Thyroid gland (tissue), 4 donors: ENCODE data around the gene E2F1. TPM values are rescaled to one million over a fixed set of nuclear protein-coding genes. Genes with fewer than 3 reads are reported as not detected.
A peak's percentile ranks its signal among the peaks of the same experiment; 100 is the strongest.

Experiments used
- DNase-seq, 2 donors: peaks; one replicate each; pipeline ENCODE4 v3.0.0-alpha.2; 2019
- H3K27ac ChIP-seq, 3 donors: fragments of 200-600 bp; sonication (generic); 1 replicate in 2 of 3; 2 replicates in 1 of 3; pipeline ENCODE4 v1.5.1; 2016 to 2019; ENCODE audit warnings: mild to moderate bottlenecking in 1 of 3, moderate library complexity in 1 of 3
- H3K27me3 ChIP-seq: fragments of 200-600 bp; sonication (generic); one replicate; pipeline ENCODE4 v1.5.1; 2019
- H3K36me3 ChIP-seq, 2 donors: fragments of 200-600 bp; sonication (generic); one replicate each; pipeline ENCODE4 v1.5.1; 2016 to 2019
- H3K4me1 ChIP-seq, 2 donors: fragments of 200-600 bp; sonication (generic); one replicate each; pipeline ENCODE4 v1.5.1; 2017 to 2019
- H3K4me3 ChIP-seq, 3 donors: fragments of 200-600 bp; sonication (generic); replicated peaks in 1 of 3; 1 replicate in 2 of 3; 2 replicates in 1 of 3; pipeline ENCODE4 v1.5.1; 2016; ENCODE audit warnings: mild to moderate bottlenecking in 1 of 3
- H3K9me3 ChIP-seq: fragments of 200-600 bp; sonication (generic); one replicate; pipeline ENCODE4 v1.5.1; 2017
- CTCF ChIP-seq, 6 experiments: fragments of 200-600 bp in 3 of 6; fragments of 450-650 bp in 3 of 6; sonication (generic) in 3 of 6; IDR thresholded peaks; one replicate each; pipeline ENCODE4 v1.5.1; 2016 to 2019; ENCODE audit warnings: antibody characterized with exemption in 6 of 6, mild to moderate bottlenecking in 2 of 6, inconsistent platforms in 1 of 6, moderate library complexity in 1 of 6
- POLR2A ChIP-seq, 2 donors: fragments of 450-650 bp; IDR thresholded peaks; one replicate each; pipeline ENCODE4 v1.6.1; 2017; ENCODE audit warnings: antibody characterized with exemption in 2 of 2, mild to moderate bottlenecking in 2 of 2, moderate library complexity in 1 of 2
- WGBS, 2 donors: methylation state at CpG; one replicate each; pipeline ENCODE4 v1.1.5; 2017; 5-methylcytosine and 5-hydroxymethylcytosine counted together
- intact Hi-C: fragments of 100-400 bp; cut with DNase I; formaldehyde crosslinking; loops from one replicate; pipeline ENCODE4 v1.15.1; 2023
- total RNA-seq, 4 donors: library from RNA; depleted of rRNA; stranded (reverse); fragments of >200 nt; gene quantifications; one replicate each; pipeline ENCODE4 v1.2.3, GENCODE V29; 2016

The E2F1 gene
- total RNA-seq, 4 donors from 2014 or later: 0.42 to 0.89 (median 0.67) TPM; not detected in 1

GRCh38 chr20:33721391-33722140 is 35.4 kb upstream of the E2F1 start:
- peaks cover 14 to 39% of the 10 kb centered on the region in 2 donors for H3K4me1 ChIP-seq
- peak overlapping the region in 1 of 3 donors; percentile 8 for H3K27ac ChIP-seq
- no peaks in the 10 kb centered on the region for H3K9me3 ChIP-seq
- 70 to 72% methylated on average over 11 of the region's 11 CpGs for WGBS, 2 donors
- H3K36me3 ChIP-seq: no peaks in the 10 kb centered on the region
- TF ChIP-seq POLR2A (IDR thresholded peaks at IDR 0.05): no peak
- TF ChIP-seq CTCF (IDR thresholded peaks at IDR 0.05): no peak
- no peak overlapping the region for H3K4me3 ChIP-seq
- DNase-seq: peak; percentile 50 to 53
- intact Hi-C loops: no loop called here
- H3K27me3 ChIP-seq: no peaks in the 10 kb centered on the region

- Histone ChIP-seq H3K27me3 (no peaks in the 10 kb centered on the region), H3K36me3 (no peaks in the 10 kb centered on the region), H3K27ac (peak within 1 kb of the TSS; percentile 51 to 64 (median 57)), H3K4me3 (peak within 1 kb of the TSS; percentile 34 to 62 (median 47)), H3K9me3 (no peaks in the 10 kb centered on the region), H3K4me1 (peaks cover 11 to 25% of the 10 kb centered on the region in 2 donors)
- intact Hi-C loops: no loop called here
- TF ChIP-seq CTCF (IDR thresholded peaks at IDR 0.05) (no peak), POLR2A (IDR thresholded peaks at IDR 0.05) (peak in 1 of 2 donors; percentile 67)
- DNase-seq: peak; percentile 83 to 85
- WGBS, 2 donors: 13 to 17% methylated on average over 15 to 32 of the region's 46 CpGs
Observed at GRCh38 chr20:33719989-33720709, 34.0 kb upstream of the E2F1 start, which contains the start of gene PXMP4. TSS of gene PXMP4 (minus strand) at chr20:33720310. CDS start at chr20:33720207, 103 bp downstream.

GRCh38 chr20:33719277-33719988 is 33.2 kb upstream of the E2F1 start:
- intact Hi-C loops: no loop called here
- Histone ChIP-seq H3K4me1 (peaks cover 11 to 18% of the 10 kb centered on the region in 2 donors), H3K36me3 (no peaks in the 10 kb centered on the region), H3K9me3 (no peaks in the 10 kb centered on the region), H3K27me3 (no peaks in the 10 kb centered on the region), H3K4me3 (peak overlapping the region; percentile 34 to 62 (median 47)), H3K27ac (peak overlapping the region; percentile 51 to 64 (median 57))
- TF ChIP-seq CTCF (IDR thresholded peaks at IDR 0.05) (no peak), POLR2A (IDR thresholded peaks at IDR 0.05) (no peak)
- no peak for DNase-seq
- WGBS, 2 donors: 50 to 63% methylated on average over 13 of the region's 13 CpGs

GRCh38 chr20:33716498-33716897 is 30.3 kb upstream of the E2F1 start:
- Histone ChIP-seq H3K36me3 (peaks cover 0 to 6% of the 10 kb centered on the region in 2 donors), H3K27me3 (no peaks in the 10 kb centered on the region), H3K9me3 (no peaks in the 10 kb centered on the region), H3K27ac (no peak overlapping the region), H3K4me3 (no peak overlapping the region), H3K4me1 (peaks cover 11 to 12% of the 10 kb centered on the region in 2 donors)
- DNase-seq: no peak
- TF ChIP-seq POLR2A (IDR thresholded peaks at IDR 0.05) (no peak), CTCF (IDR thresholded peaks at IDR 0.05) (no peak)
- intact Hi-C loops: no loop called here
- WGBS, 2 donors: 84 to 90% methylated on average over 2 of the region's 2 CpGs
